Memory B cell (primary cell): ENCODE measurements around the gene DYRK1B.

Experiments used
- ATAC-seq: fragments of 150-1000 bp; cut with Tn5 transposase; 2 replicates; pipeline ENCODE4 v1.10.0; 2021; ENCODE audit warnings: low read depth, mild to moderate bottlenecking, moderate library complexity
- DNase-seq, 2 donors: peaks; one replicate each; pipeline ENCODE4 v3.0.0; 2022; ENCODE audit warnings: low spot score in 2 of 2
- H3K27ac Mint-ChIP-seq: one replicate; pipeline ENCODE4 v1.8.0; 2022; ENCODE audit warnings: mild to moderate bottlenecking, moderate library complexity, mixed read lengths
- H3K27me3 Mint-ChIP-seq: one replicate; pipeline ENCODE4 v1.8.0; 2022; ENCODE audit warnings: mixed read lengths
- H3K36me3 Mint-ChIP-seq: one replicate; pipeline ENCODE4 v1.8.0; 2022; ENCODE audit warnings: mild to moderate bottlenecking, mixed read lengths
- H3K4me1 Mint-ChIP-seq: one replicate; pipeline ENCODE4 v1.8.0; 2022; ENCODE audit warnings: mixed read lengths
- H3K4me3 Mint-ChIP-seq: one replicate; pipeline ENCODE4 v1.8.0; 2022; ENCODE audit warnings: mild to moderate bottlenecking, moderate library complexity, mixed read lengths
- H3K9me3 Mint-ChIP-seq: one replicate; pipeline ENCODE4 v1.8.0; 2022; ENCODE audit warnings: mixed read lengths

DYRK1B gene

DNA sequence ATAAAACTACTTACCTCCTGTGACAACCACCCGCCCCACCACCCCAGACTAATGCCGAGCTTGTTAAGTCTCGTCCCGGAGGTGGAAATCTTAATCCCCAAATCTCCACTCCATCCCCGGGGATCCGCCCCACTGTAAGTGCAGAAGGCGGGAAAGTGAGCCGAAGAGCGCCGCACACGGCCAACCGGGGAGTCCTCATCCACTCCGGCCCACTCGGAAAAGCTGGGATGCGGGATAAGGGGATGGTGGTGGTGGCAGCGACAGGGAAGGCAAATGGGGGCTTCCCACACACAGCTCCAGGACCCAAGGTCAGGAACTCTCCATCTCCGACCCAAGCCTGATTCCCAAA is 11.6 kb upstream of the DYRK1B start:
- DNase-seq: no peak
- peak overlapping the region; percentile 90 for H3K27ac Mint-ChIP-seq
- ATAC-seq: no peak
- no peaks in the 10 kb centered on the region for H3K36me3 Mint-ChIP-seq
- peak overlapping the region; percentile 94 for H3K4me3 Mint-ChIP-seq
- H3K9me3 Mint-ChIP-seq: no peaks in the 10 kb centered on the region
- peaks cover 43% of the 10 kb centered on the region for H3K4me1 Mint-ChIP-seq
- no peaks in the 10 kb centered on the region for H3K27me3 Mint-ChIP-seq

GRCh38 chr19:39845172-39845571 is 11.2 kb upstream of the DYRK1B start:
- Mint-ChIP-seq H3K27ac (peak overlapping the region; percentile 90), H3K36me3 (peaks cover 2% of the 10 kb centered on the region), H3K4me1 (peaks cover 47% of the 10 kb centered on the region), H3K27me3 (no peaks in the 10 kb centered on the region), H3K9me3 (no peaks in the 10 kb centered on the region), H3K4me3 (peak overlapping the region; percentile 94)
- ATAC-seq (no peak), DNase-seq (no peak)

- H3K9me3 Mint-ChIP-seq: no peaks in the 10 kb centered on the region
These were observed 10.2 kb upstream of the DYRK1B start for GRCh38 chr19:39843919-39844793.

GRCh38 chr19:39842693-39843435 is 8.9 kb upstream of the DYRK1B start:
- Mint-ChIP-seq H3K27ac (no peak overlapping the region), H3K4me1 (peaks cover 50% of the 10 kb centered on the region), H3K9me3 (no peaks in the 10 kb centered on the region), H3K36me3 (peaks cover 10% of the 10 kb centered on the region), H3K27me3 (no peaks in the 10 kb centered on the region), H3K4me3 (no peak overlapping the region)
- ATAC-seq: no peak
- DNase-seq: no peak

More at GRCh38 chr19:39843919-39844793, 10.2 kb upstream of the DYRK1B start:
- peak overlapping the region; percentile 90 for H3K27ac Mint-ChIP-seq
- H3K4me1 Mint-ChIP-seq: peaks cover 50% of the 10 kb centered on the region
- peaks cover 8% of the 10 kb centered on the region for H3K36me3 Mint-ChIP-seq
- H3K27me3 Mint-ChIP-seq: no peaks in the 10 kb centered on the region
- peak overlapping the region; percentile 94 for H3K4me3 Mint-ChIP-seq
- ATAC-seq: no peak
- DNase-seq: peak in 1 of 2 donors; percentile 51

- DNase-seq (no peak), ATAC-seq (no peak)
- Mint-ChIP-seq H3K4me3 (no peak overlapping the region), H3K27ac (no peak overlapping the region), H3K27me3 (no peaks in the 10 kb centered on the region), H3K9me3 (no peaks in the 10 kb centered on the region), H3K36me3 (peaks cover 23% of the 10 kb centered on the region), H3K4me1 (peaks cover 41% of the 10 kb centered on the region)
These were observed 7.1 kb upstream of the DYRK1B start for GRCh38 chr19:39841041-39841440.

DNA sequence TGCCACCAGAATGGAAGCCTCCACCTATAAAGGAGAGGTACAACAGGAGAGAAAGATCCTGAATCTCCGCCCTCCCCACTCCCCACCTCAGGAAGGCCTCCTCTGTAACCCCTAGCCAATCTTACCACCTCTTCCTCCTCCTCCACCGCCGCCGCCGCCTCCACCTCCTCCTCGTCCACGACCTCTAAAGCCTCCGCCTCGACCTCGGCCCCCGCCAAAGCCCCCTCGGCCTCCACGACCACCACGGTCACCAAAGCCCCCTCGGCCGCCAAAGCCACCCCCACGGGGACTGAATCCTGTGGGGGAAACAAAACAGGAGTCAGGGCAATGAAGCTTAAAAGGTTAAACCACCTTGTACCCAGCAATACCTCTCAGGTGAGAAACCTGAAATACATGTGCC is 6.5 kb upstream of the DYRK1B start:
- Mint-ChIP-seq H3K4me1 (peaks cover 37% of the 10 kb centered on the region), H3K4me3 (no peak overlapping the region), H3K27me3 (no peaks in the 10 kb centered on the region), H3K36me3 (peaks cover 23% of the 10 kb centered on the region), H3K27ac (no peak overlapping the region), H3K9me3 (no peaks in the 10 kb centered on the region)
- ATAC-seq: no peak
- no peak for DNase-seq

DNA sequence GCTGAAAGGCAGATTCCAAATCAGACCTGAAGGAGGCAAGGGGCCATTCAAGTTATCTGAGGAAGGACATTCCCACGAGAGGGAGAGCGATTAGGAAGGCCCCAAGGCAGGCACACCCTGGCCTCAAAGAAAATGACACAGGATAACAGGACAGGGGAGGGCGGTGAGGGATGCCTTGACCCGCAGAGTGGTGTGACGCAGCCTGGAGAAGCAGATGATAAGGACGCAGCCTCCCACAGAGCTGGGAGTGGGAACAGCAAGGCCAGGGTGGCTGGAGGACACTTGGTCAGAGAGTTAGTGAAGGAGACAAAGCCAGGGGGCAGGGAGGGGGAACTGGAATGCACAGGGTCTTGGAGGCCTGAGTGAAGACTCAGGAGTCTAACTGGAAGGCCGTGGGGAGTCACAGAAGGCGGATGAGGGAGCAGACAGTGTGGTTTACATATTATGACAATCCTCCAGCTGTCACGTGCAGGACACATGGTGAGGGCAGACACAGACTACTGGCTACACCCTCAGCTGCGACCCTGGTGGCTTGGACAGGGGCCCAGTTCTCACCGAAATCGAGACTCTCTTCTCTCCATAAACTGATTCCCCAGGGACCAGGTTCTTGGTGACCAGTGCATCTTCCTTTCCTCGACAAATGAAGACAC is 5.8 kb upstream of the DYRK1B start:
- no peak overlapping the region for H3K27ac Mint-ChIP-seq
- H3K36me3 Mint-ChIP-seq: peaks cover 23% of the 10 kb centered on the region
- DNase-seq: no peak
- peaks cover 30% of the 10 kb centered on the region for H3K4me1 Mint-ChIP-seq
- no peaks in the 10 kb centered on the region for H3K9me3 Mint-ChIP-seq
- H3K27me3 Mint-ChIP-seq: no peaks in the 10 kb centered on the region
- no peak overlapping the region for H3K4me3 Mint-ChIP-seq
- ATAC-seq: no peak

- Mint-ChIP-seq H3K27me3 (no peaks in the 10 kb centered on the region), H3K4me1 (peaks cover 27% of the 10 kb centered on the region), H3K27ac (no peak overlapping the region), H3K9me3 (no peaks in the 10 kb centered on the region), H3K36me3 (peaks cover 27% of the 10 kb centered on the region), H3K4me3 (no peak overlapping the region)
- ATAC-seq: no peak
- DNase-seq: no peak
These were observed 4.6 kb upstream of the DYRK1B start for GRCh38 chr19:39838569-39838968.

DNA sequence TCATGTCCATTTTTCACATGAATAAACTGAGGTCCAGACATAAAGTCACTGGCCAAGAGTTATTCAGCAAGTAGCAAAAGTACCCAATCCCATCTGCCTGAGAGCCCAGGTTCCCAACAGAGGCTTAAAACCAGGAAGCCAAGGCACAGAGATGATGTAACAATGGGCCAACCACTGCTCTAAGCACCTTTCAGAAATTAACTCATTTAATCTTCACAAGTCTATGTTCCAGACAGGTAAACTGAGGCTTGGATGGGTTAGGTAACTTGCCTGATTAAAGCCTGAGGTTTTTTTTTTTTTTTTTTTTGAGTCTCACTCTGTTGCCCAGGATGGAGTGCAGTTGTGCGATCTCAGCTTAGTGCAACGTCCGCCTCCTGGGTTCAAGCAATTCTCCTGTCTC is 4.0 kb upstream of the DYRK1B start:
- no peak overlapping the region for H3K27ac Mint-ChIP-seq
- H3K27me3 Mint-ChIP-seq: no peaks in the 10 kb centered on the region
- no peak for DNase-seq
- H3K4me1 Mint-ChIP-seq: peaks cover 25% of the 10 kb centered on the region
- no peak overlapping the region for H3K4me3 Mint-ChIP-seq
- no peaks in the 10 kb centered on the region for H3K9me3 Mint-ChIP-seq
- no peak for ATAC-seq
- H3K36me3 Mint-ChIP-seq: peaks cover 27% of the 10 kb centered on the region

DNA sequence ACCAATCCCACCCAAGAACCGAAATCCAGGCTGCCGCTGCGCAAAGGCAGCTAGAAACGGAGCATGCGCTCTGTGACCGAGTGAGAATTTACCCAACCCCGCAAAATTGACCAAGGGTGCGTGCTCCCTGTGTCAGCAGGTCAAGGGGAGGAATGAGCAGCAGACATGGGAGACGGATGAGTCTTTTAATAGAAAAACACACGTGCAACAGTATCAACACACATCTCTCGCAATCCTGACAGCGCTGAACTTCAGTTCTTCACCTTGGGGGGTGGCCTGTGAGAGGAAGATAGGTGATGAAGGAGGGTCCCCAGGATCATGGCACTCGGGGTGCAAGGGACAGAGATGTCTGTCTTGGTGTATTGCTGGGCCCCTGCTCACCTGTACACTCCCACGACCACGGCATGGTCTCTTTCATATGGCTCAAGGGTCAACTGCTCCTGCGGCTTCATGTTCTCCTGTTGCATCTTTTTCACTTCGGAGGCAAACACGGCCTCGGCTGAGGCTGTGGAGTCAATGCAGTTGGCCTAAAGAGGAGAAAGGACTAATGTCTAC is 402 bp upstream of the DYRK1B start:
- H3K4me1 Mint-ChIP-seq: peaks cover 26% of the 10 kb centered on the region
- peak overlapping the region; percentile 78 for H3K4me3 Mint-ChIP-seq
- no peaks in the 10 kb centered on the region for H3K27me3 Mint-ChIP-seq
- no peaks in the 10 kb centered on the region for H3K9me3 Mint-ChIP-seq
- ATAC-seq (no peak), DNase-seq (no peak)
- peak overlapping the region; percentile 88 for H3K27ac Mint-ChIP-seq
- H3K36me3 Mint-ChIP-seq: peaks cover 30% of the 10 kb centered on the region

GRCh38 chr19:39833160-39833463 is 850 bp downstream of the DYRK1B start:
- Mint-ChIP-seq H3K4me1 (peaks cover 24% of the 10 kb centered on the region), H3K27ac (peak overlapping the region; percentile 88), H3K36me3 (peaks cover 35% of the 10 kb centered on the region), H3K27me3 (no peaks in the 10 kb centered on the region), H3K4me3 (peak overlapping the region; percentile 80), H3K9me3 (no peaks in the 10 kb centered on the region)
- no peak for DNase-seq
- no peak for ATAC-seq

- H3K4me3 Mint-ChIP-seq: peak overlapping the region; percentile 80
- no peak for ATAC-seq
- no peaks in the 10 kb centered on the region for H3K27me3 Mint-ChIP-seq
- no peaks in the 10 kb centered on the region for H3K9me3 Mint-ChIP-seq
- peak overlapping the region; percentile 88 for H3K27ac Mint-ChIP-seq
- peaks cover 24% of the 10 kb centered on the region for H3K4me1 Mint-ChIP-seq
- no peak for DNase-seq
- H3K36me3 Mint-ChIP-seq: peaks cover 35% of the 10 kb centered on the region
These were observed 1.4 kb downstream of the DYRK1B start for GRCh38 chr19:39832341-39833083.

DNA sequence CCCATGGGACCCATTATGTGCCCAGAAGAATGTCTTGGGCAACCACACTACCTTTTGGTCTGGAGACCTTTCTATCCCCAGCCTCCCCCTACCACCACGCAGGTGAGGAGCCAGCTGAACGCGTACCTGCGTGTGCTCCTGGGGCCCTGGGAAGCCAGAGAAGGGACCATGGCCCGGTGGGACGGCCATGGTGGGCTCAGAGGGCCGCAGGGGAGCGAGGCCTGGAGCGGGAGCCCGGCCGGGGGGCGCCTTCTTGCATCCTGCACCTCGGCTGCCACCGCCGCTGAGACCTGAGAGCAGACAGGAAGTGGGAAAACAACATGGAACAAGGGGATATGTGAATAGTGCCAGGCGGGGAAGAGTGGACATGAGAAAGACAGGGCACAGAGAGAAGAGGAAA is 2.3 kb downstream of the DYRK1B start:
- no peak for ATAC-seq
- H3K4me3 Mint-ChIP-seq: peak overlapping the region; percentile 80
- H3K9me3 Mint-ChIP-seq: no peaks in the 10 kb centered on the region
- DNase-seq: no peak
- H3K27me3 Mint-ChIP-seq: no peaks in the 10 kb centered on the region
- H3K27ac Mint-ChIP-seq: peak overlapping the region; percentile 88
- H3K4me1 Mint-ChIP-seq: peaks cover 24% of the 10 kb centered on the region
- peaks cover 32% of the 10 kb centered on the region for H3K36me3 Mint-ChIP-seq
